Endothelial cell of umbilical vein (primary cell): Measurements from ENCODE around the gene POU2AF1. TPM values are rescaled to one million over a fixed set of nuclear protein-coding genes. Genes with fewer than 3 reads are reported as not detected.

Experiments
- BruUV-seq: library from RNA; stranded (reverse); fragments of 400-500 nt; replicated peaks from 2 replicates; lab custom pipeline; 2021; lab: Mats Ljungman, UMichigan
- CTCF ChIA-PET: fragments of 300-600, 350-600 bp; sonication (Branson Sonifier 250); formaldehyde crosslinking; loops from one replicate; lab custom pipeline; 2021; ENCODE audit warnings: antibody characterized with exemption, inconsistent platforms; lab: Charles Lee
- POLR2A ChIA-PET: fragments of 300-600, 350-600 bp; sonication (Branson Sonifier 250); formaldehyde crosslinking; loops from one replicate; lab custom pipeline; 2021; ENCODE audit warnings: antibody characterized with exemption, inconsistent platforms; lab: Charles Lee
- DNase-seq: peaks from one replicate; pipeline ENCODE4 v3.0.0-alpha.2; 2011; ENCODE audit warnings: low read depth, low spot score
- FAIRE-seq: peaks from 2 replicates; lab custom pipeline; 2011; peaks lifted over from hg19 to GRCh38; lab: Jason Lieb, UNC
- H2AFZ ChIP-seq: 2 replicates; pipeline ENCODE4 v1.6.0; 2012; ENCODE audit warnings: low read depth, low read length, control low read depth, inconsistent platforms
- H3K27ac ChIP-seq: 2 replicates; pipeline ENCODE4 v1.5.1; 2011; ENCODE audit warnings: low read depth, mild to moderate bottlenecking, control low read depth, low read length, moderate library complexity; ENCODE audit not compliant: insufficient read depth
- H3K27me3 ChIP-seq, 2 experiments: 2 replicates each; pipeline versions ENCODE4 v1.6.0 to v1.6.1; 2011; ENCODE audit warnings: low read length in 2 of 2, mixed read lengths in 1 of 2; ENCODE audit not compliant: control insufficient read depth in 2 of 2, insufficient read depth in 2 of 2
- H3K36me3 ChIP-seq, 2 experiments: 2 replicates in 1 of 2; 3 replicates in 1 of 2; pipeline ENCODE4 v1.5.1; 2011; ENCODE audit warnings: low read length in 2 of 2, mild to moderate bottlenecking in 1 of 2, moderate library complexity in 1 of 2; ENCODE audit not compliant: control insufficient read depth in 2 of 2, insufficient read depth in 2 of 2; ENCODE audit errors: extremely low read depth in 1 of 2
- H3K4me1 ChIP-seq: 3 replicates; pipeline ENCODE4 v1.5.1; 2011; ENCODE audit warnings: mild to moderate bottlenecking, low read length; ENCODE audit not compliant: control insufficient read depth, insufficient read depth; ENCODE audit errors: extremely low read depth
- H3K4me2 ChIP-seq: 2 replicates; pipeline ENCODE4 v1.6.1; 2011; ENCODE audit warnings: low read length, control low read depth, mixed read lengths; ENCODE audit not compliant: insufficient read depth
- H3K4me3 ChIP-seq, 3 experiments: fragments of 200-600 bp in 1 of 3; sonication (generic), shearing (Covaris generic) in 1 of 3; replicated peaks in 1 of 3; 2 replicates each; pipeline ENCODE4 v1.5.1; 2011 to 2016; ENCODE audit warnings: control low read depth in 3 of 3, low read length in 3 of 3, mild to moderate bottlenecking in 2 of 3, inconsistent platforms in 1 of 3, low read depth in 1 of 3, moderate library complexity in 1 of 3; ENCODE audit not compliant: insufficient read depth in 1 of 3
- H3K79me2 ChIP-seq: 2 replicates; pipeline ENCODE4 v1.6.0; 2012; ENCODE audit warnings: low read length, inconsistent platforms; ENCODE audit not compliant: control insufficient read depth, insufficient read depth
- H3K9ac ChIP-seq: replicated peaks from 2 replicates; pipeline ENCODE3; 2011; ENCODE audit warnings: low read length, control low read depth; ENCODE audit not compliant: insufficient read depth; ENCODE audit errors: extremely low read depth
- H3K9me1 ChIP-seq: replicated peaks from 3 replicates; pipeline ENCODE4 v1.6.0; 2011; ENCODE audit warnings: mild to moderate bottlenecking, low read length; ENCODE audit not compliant: control insufficient read depth, insufficient read depth; ENCODE audit errors: extremely low read depth
- H3K9me3 ChIP-seq: replicated peaks from 2 replicates; pipeline ENCODE4 v1.5.1; 2012; ENCODE audit warnings: low read length, inconsistent platforms; ENCODE audit not compliant: control insufficient read depth, insufficient read depth
- H4K20me1 ChIP-seq: replicated peaks from 2 replicates; pipeline ENCODE3; 2011; ENCODE audit warnings: mild to moderate bottlenecking, low read length; ENCODE audit not compliant: control insufficient read depth, insufficient read depth; ENCODE audit errors: extremely low read depth
- CTCF ChIP-seq, 2 donors: IDR thresholded peaks; 1 replicate in 1 of 2; 2 replicates in 1 of 2; pipeline ENCODE4 v1.5.1; 2011; ENCODE audit warnings: low read length in 2 of 2, mild to moderate bottlenecking in 2 of 2, moderate library complexity in 2 of 2, control low read depth in 1 of 2, inconsistent platforms in 1 of 2, low read depth in 1 of 2; ENCODE audit not compliant: insufficient read depth in 1 of 2; ENCODE audit errors: extremely low read depth in 1 of 2
- EZH2 ChIP-seq: IDR thresholded peaks from 2 replicates; pipeline ENCODE4 v1.6.1; 2012; ENCODE audit warnings: borderline replicate concordance, low read depth, mild to moderate bottlenecking, moderate library complexity, low read length, inconsistent platforms; ENCODE audit not compliant: severe bottlenecking
- FOS ChIP-seq: IDR thresholded peaks from 2 replicates; pipeline ENCODE4 v1.6.1; 2011; ENCODE audit warnings: mild to moderate bottlenecking, low read length, moderate library complexity, borderline replicate concordance; ENCODE audit not compliant: insufficient read depth
- GATA2 ChIP-seq: IDR thresholded peaks from 2 replicates; pipeline ENCODE4 v1.7.0; 2011; ENCODE audit warnings: low read depth, mild to moderate bottlenecking, moderate library complexity, mixed read lengths, low read length; ENCODE audit not compliant: insufficient read length, insufficient read depth
- JUN ChIP-seq: IDR thresholded peaks from 2 replicates; pipeline ENCODE4 v1.6.1; 2011; ENCODE audit warnings: borderline replicate concordance, low read depth; ENCODE audit not compliant: insufficient read length, insufficient read depth
- MAX ChIP-seq: IDR thresholded peaks from 2 replicates; pipeline ENCODE4 v1.6.1; 2011; ENCODE audit not compliant: insufficient read depth, insufficient read length
- MYC ChIP-seq: IDR thresholded peaks from one replicate; pipeline ENCODE4 v1.6.1; 2011; ENCODE audit warnings: mild to moderate bottlenecking, low read depth, low read length
- POLR2A ChIP-seq: IDR thresholded peaks from 2 replicates; pipeline ENCODE4 v1.6.1; 2012; ENCODE audit warnings: low read depth, mild to moderate bottlenecking, control low read depth, low read length
- POLR2AphosphoS5 ChIP-seq: IDR thresholded peaks from 2 replicates; pipeline ENCODE4 v1.6.1; 2012; ENCODE audit warnings: low read depth, mild to moderate bottlenecking, control low read depth, low read length, moderate library complexity; ENCODE audit not compliant: insufficient read depth
- dilution Hi-C: fragments of 300-500 bp; cut with MboI; formaldehyde crosslinking; loops from one replicate; pipeline ENCODE4 v1.15.0; 2019; ENCODE audit warnings: low sequenced_read_pairs; ENCODE audit not compliant: extremely low pct_ligation_motif_present
- intact Hi-C: fragments of 100-400 bp; cut with micrococcal nuclease; formaldehyde crosslinking; loops from one replicate; pipeline ENCODE4 v1.10.0; 2022
- polyA plus RNA-seq, 4 experiments: library from polyadenylated mRNA; depleted of rRNA in 3 of 4; stranded (reverse) in 3 of 4; unstranded in 1 of 4; fragments of >200 nt; gene quantifications; 2 replicates each; pipeline versions ENCODE4 v1.2.1 to v1.2.3, GENCODE V29; 2011 to 2012; ENCODE audit warnings: missing spikeins in 1 of 4
- total RNA-seq: library from RNA; stranded (reverse); gene quantifications from 2 replicates; pipeline ENCODE4 v1.2.3, GENCODE V29; 2021

Gene POU2AF1
- total and polyA plus RNA-seq, 2 donors (not counting 3 experiments of a cell fraction or from before 2014, with no cell fraction given), result not detected

- Histone ChIP-seq H4K20me1 (no peaks in the 10 kb centered on the region), H3K4me1 (no peaks in the 10 kb centered on the region), H3K4me3 (no peak overlapping the region), H3K9me3 (no peaks in the 10 kb centered on the region), H3K27me3 (no peaks in the 10 kb centered on the region), H3K9ac (no peak overlapping the region), H3K79me2 (no peaks in the 10 kb centered on the region), H2AFZ (no peak overlapping the region), H3K27ac (no peak overlapping the region), H3K9me1 (no peaks in the 10 kb centered on the region), H3K4me2 (no peak overlapping the region), H3K36me3 (no peaks in the 10 kb centered on the region)
- dilution Hi-C loops, result no loop called here
- intact Hi-C loops, result no loop called here
- FAIRE-seq (no peak), DNase-seq (no peak)
- no peak for TF ChIP-seq EZH2
- TF ChIP-seq FOS, result no peak
- TF ChIP-seq CTCF (IDR thresholded peaks at IDR 0.05; ENCODE audit: extremely low read depth in 1 of 2, insufficient read depth in 1 of 2, low read depth in 1 of 2, low read length in 2 of 2), result no peak
- TF ChIP-seq MYC, result no peak
- no peak for TF ChIP-seq GATA2
- TF ChIP-seq POLR2AphosphoS5, result no peak
- TF ChIP-seq POLR2A, result no peak
- TF ChIP-seq MAX, result no peak
- TF ChIP-seq JUN, result no peak
- CTCF ChIA-PET, result no interaction called here
- POLR2A ChIA-PET, result no interaction called here
- BruUV-seq, result no TSS peak
These were observed 43.5 kb downstream of the POU2AF1 start for GRCh38 chr11:111335549-111335948.
